Endothelial cell of umbilical vein (primary cell): ENCODE data around the gene POLN. TPM values are rescaled to one million over a fixed set of nuclear protein-coding genes. Genes with fewer than 3 reads are reported as not detected.

Experiments
- BruUV-seq: library from RNA; stranded (reverse); fragments of 400-500 nt; replicated peaks from 2 replicates; lab custom pipeline; 2021; lab: Mats Ljungman, UMichigan
- CTCF ChIA-PET: fragments of 300-600, 350-600 bp; sonication (Branson Sonifier 250); formaldehyde crosslinking; loops from one replicate; lab custom pipeline; 2021; ENCODE audit warnings: antibody characterized with exemption, inconsistent platforms; lab: Charles Lee
- POLR2A ChIA-PET: fragments of 300-600, 350-600 bp; sonication (Branson Sonifier 250); formaldehyde crosslinking; loops from one replicate; lab custom pipeline; 2021; ENCODE audit warnings: antibody characterized with exemption, inconsistent platforms; lab: Charles Lee
- DNase-seq: peaks from one replicate; pipeline ENCODE4 v3.0.0-alpha.2; 2011; ENCODE audit warnings: low read depth, low spot score
- FAIRE-seq: peaks from 2 replicates; lab custom pipeline; 2011; peaks lifted over from hg19 to GRCh38; lab: Jason Lieb, UNC
- H2AFZ ChIP-seq: 2 replicates; pipeline ENCODE4 v1.6.0; 2012; ENCODE audit warnings: low read depth, low read length, control low read depth, inconsistent platforms
- H3K27ac ChIP-seq: 2 replicates; pipeline ENCODE4 v1.5.1; 2011; ENCODE audit warnings: low read depth, mild to moderate bottlenecking, control low read depth, low read length, moderate library complexity; ENCODE audit not compliant: insufficient read depth
- H3K27me3 ChIP-seq, 2 experiments: 2 replicates each; pipeline versions ENCODE4 v1.6.0 to v1.6.1; 2011; ENCODE audit warnings: low read length in 2 of 2, mixed read lengths in 1 of 2; ENCODE audit not compliant: control insufficient read depth in 2 of 2, insufficient read depth in 2 of 2
- H3K36me3 ChIP-seq, 2 experiments: 2 replicates in 1 of 2; 3 replicates in 1 of 2; pipeline ENCODE4 v1.5.1; 2011; ENCODE audit warnings: low read length in 2 of 2, mild to moderate bottlenecking in 1 of 2, moderate library complexity in 1 of 2; ENCODE audit not compliant: control insufficient read depth in 2 of 2, insufficient read depth in 2 of 2; ENCODE audit errors: extremely low read depth in 1 of 2
- H3K4me1 ChIP-seq: 3 replicates; pipeline ENCODE4 v1.5.1; 2011; ENCODE audit warnings: mild to moderate bottlenecking, low read length; ENCODE audit not compliant: control insufficient read depth, insufficient read depth; ENCODE audit errors: extremely low read depth
- H3K4me2 ChIP-seq: 2 replicates; pipeline ENCODE4 v1.6.1; 2011; ENCODE audit warnings: low read length, control low read depth, mixed read lengths; ENCODE audit not compliant: insufficient read depth
- H3K4me3 ChIP-seq, 3 experiments: fragments of 200-600 bp in 1 of 3; sonication (generic), shearing (Covaris generic) in 1 of 3; replicated peaks in 1 of 3; 2 replicates each; pipeline ENCODE4 v1.5.1; 2011 to 2016; ENCODE audit warnings: control low read depth in 3 of 3, low read length in 3 of 3, mild to moderate bottlenecking in 2 of 3, inconsistent platforms in 1 of 3, low read depth in 1 of 3, moderate library complexity in 1 of 3; ENCODE audit not compliant: insufficient read depth in 1 of 3
- H3K79me2 ChIP-seq: 2 replicates; pipeline ENCODE4 v1.6.0; 2012; ENCODE audit warnings: low read length, inconsistent platforms; ENCODE audit not compliant: control insufficient read depth, insufficient read depth
- H3K9ac ChIP-seq: replicated peaks from 2 replicates; pipeline ENCODE3; 2011; ENCODE audit warnings: low read length, control low read depth; ENCODE audit not compliant: insufficient read depth; ENCODE audit errors: extremely low read depth
- H3K9me1 ChIP-seq: replicated peaks from 3 replicates; pipeline ENCODE4 v1.6.0; 2011; ENCODE audit warnings: mild to moderate bottlenecking, low read length; ENCODE audit not compliant: control insufficient read depth, insufficient read depth; ENCODE audit errors: extremely low read depth
- H3K9me3 ChIP-seq: replicated peaks from 2 replicates; pipeline ENCODE4 v1.5.1; 2012; ENCODE audit warnings: low read length, inconsistent platforms; ENCODE audit not compliant: control insufficient read depth, insufficient read depth
- H4K20me1 ChIP-seq: replicated peaks from 2 replicates; pipeline ENCODE3; 2011; ENCODE audit warnings: mild to moderate bottlenecking, low read length; ENCODE audit not compliant: control insufficient read depth, insufficient read depth; ENCODE audit errors: extremely low read depth
- CTCF ChIP-seq, 2 donors: IDR thresholded peaks; 1 replicate in 1 of 2; 2 replicates in 1 of 2; pipeline ENCODE4 v1.5.1; 2011; ENCODE audit warnings: low read length in 2 of 2, mild to moderate bottlenecking in 2 of 2, moderate library complexity in 2 of 2, control low read depth in 1 of 2, inconsistent platforms in 1 of 2, low read depth in 1 of 2; ENCODE audit not compliant: insufficient read depth in 1 of 2; ENCODE audit errors: extremely low read depth in 1 of 2
- FOS ChIP-seq: IDR thresholded peaks from 2 replicates; pipeline ENCODE4 v1.6.1; 2011; ENCODE audit warnings: mild to moderate bottlenecking, low read length, moderate library complexity, borderline replicate concordance; ENCODE audit not compliant: insufficient read depth
- GATA2 ChIP-seq: IDR thresholded peaks from 2 replicates; pipeline ENCODE4 v1.7.0; 2011; ENCODE audit warnings: low read depth, mild to moderate bottlenecking, moderate library complexity, mixed read lengths, low read length; ENCODE audit not compliant: insufficient read length, insufficient read depth
- JUN ChIP-seq: IDR thresholded peaks from 2 replicates; pipeline ENCODE4 v1.6.1; 2011; ENCODE audit warnings: borderline replicate concordance, low read depth; ENCODE audit not compliant: insufficient read length, insufficient read depth
- MAX ChIP-seq: IDR thresholded peaks from 2 replicates; pipeline ENCODE4 v1.6.1; 2011; ENCODE audit not compliant: insufficient read depth, insufficient read length
- MYC ChIP-seq: IDR thresholded peaks from one replicate; pipeline ENCODE4 v1.6.1; 2011; ENCODE audit warnings: mild to moderate bottlenecking, low read depth, low read length
- POLR2A ChIP-seq: IDR thresholded peaks from 2 replicates; pipeline ENCODE4 v1.6.1; 2012; ENCODE audit warnings: low read depth, mild to moderate bottlenecking, control low read depth, low read length
- POLR2AphosphoS5 ChIP-seq: IDR thresholded peaks from 2 replicates; pipeline ENCODE4 v1.6.1; 2012; ENCODE audit warnings: low read depth, mild to moderate bottlenecking, control low read depth, low read length, moderate library complexity; ENCODE audit not compliant: insufficient read depth
- dilution Hi-C: fragments of 300-500 bp; cut with MboI; formaldehyde crosslinking; loops from one replicate; pipeline ENCODE4 v1.15.0; 2019; ENCODE audit warnings: low sequenced_read_pairs; ENCODE audit not compliant: extremely low pct_ligation_motif_present
- intact Hi-C: fragments of 100-400 bp; cut with micrococcal nuclease; formaldehyde crosslinking; loops from one replicate; pipeline ENCODE4 v1.10.0; 2022
- polyA plus RNA-seq, 4 experiments: library from polyadenylated mRNA; depleted of rRNA in 3 of 4; stranded (reverse) in 3 of 4; unstranded in 1 of 4; fragments of >200 nt; gene quantifications; 2 replicates each; pipeline versions ENCODE4 v1.2.1 to v1.2.3, GENCODE V29; 2011 to 2012; ENCODE audit warnings: missing spikeins in 1 of 4
- total RNA-seq: library from RNA; stranded (reverse); gene quantifications from 2 replicates; pipeline ENCODE4 v1.2.3, GENCODE V29; 2021

Gene POLN
- total and polyA plus RNA-seq, 2 donors (not counting 3 experiments of a cell fraction or from before 2014, with no cell fraction given) = 1.3 to 4.2 TPM

GRCh38 chr4:2179717-2180116 is 62.2 kb downstream of the POLN start:
- Histone ChIP-seq H3K9ac (no peak overlapping the region), H3K27ac (no peak overlapping the region), H3K9me1 (no peaks in the 10 kb centered on the region), H3K79me2 (no peaks in the 10 kb centered on the region), H3K4me1 (no peaks in the 10 kb centered on the region), H3K27me3 (no peaks in the 10 kb centered on the region), H3K4me2 (no peak overlapping the region), H3K9me3 (no peaks in the 10 kb centered on the region), H3K4me3 (no peak overlapping the region), H2AFZ (no peak overlapping the region), H3K36me3 (no peaks in the 10 kb centered on the region), H4K20me1 (no peaks in the 10 kb centered on the region)
- ChIA-PET POLR2A (no interaction called here), CTCF (no interaction called here)
- no peak for TF ChIP-seq FOS
- no peak for TF ChIP-seq JUN
- no peak for TF ChIP-seq MYC
- no peak for TF ChIP-seq POLR2A
- TF ChIP-seq CTCF (IDR thresholded peaks at IDR 0.05; ENCODE audit: extremely low read depth in 1 of 2, insufficient read depth in 1 of 2, low read depth in 1 of 2, low read length in 2 of 2) = no peak
- no peak for TF ChIP-seq GATA2
- no peak for TF ChIP-seq MAX
- no peak for TF ChIP-seq POLR2AphosphoS5
- no TSS peak for BruUV-seq
- FAIRE-seq (no peak), DNase-seq (no peak)
- dilution Hi-C loops (no loop called here), intact Hi-C loops (no loop called here)
